Activated CD4-positive, alpha-beta memory T cell treated with anti-CD3 and anti-CD28 coated beads, Interleukin-2, amount 10 ng/mL, durations not matched to agents 7 days and 5 days (primary cell): ENCODE measurements around the gene TNFRSF1B. TPM values are rescaled to one million over a fixed set of nuclear protein-coding genes. Genes with fewer than 3 reads are reported as not detected.
A peak's percentile ranks its signal among the peaks of the same experiment; 100 is the strongest.

Experiments
- CTCF ChIA-PET: fragments of 350-600 bp; sonication (Branson Sonifier 250); formaldehyde crosslinking; loops from one replicate; lab custom pipeline; 2021; ENCODE audit warnings: antibody characterized with exemption, inconsistent platforms; lab: Charles Lee
- POLR2A ChIA-PET: fragments of 350-600 bp; sonication (Branson Sonifier 250); formaldehyde crosslinking; loops from one replicate; lab custom pipeline; 2021; ENCODE audit warnings: antibody characterized with exemption; lab: Charles Lee
- DNase-seq: peaks from one replicate; pipeline ENCODE4 v3.0.0-alpha.2; 2020
- H3K27ac Mint-ChIP-seq: one replicate; pipeline ENCODE4 v1.8.0; 2021; ENCODE audit warnings: mild to moderate bottlenecking, mixed read lengths
- H3K27me3 Mint-ChIP-seq: one replicate; pipeline ENCODE4 v1.8.0; 2021; ENCODE audit warnings: mixed read lengths
- H3K36me3 Mint-ChIP-seq: one replicate; pipeline ENCODE4 v1.8.0; 2021; ENCODE audit warnings: low read depth, mixed read lengths
- H3K4me1 Mint-ChIP-seq: one replicate; pipeline ENCODE4 v1.8.0; 2021; ENCODE audit warnings: mixed read lengths
- H3K4me3 Mint-ChIP-seq: one replicate; pipeline ENCODE4 v1.8.0; 2021; ENCODE audit warnings: mild to moderate bottlenecking, mixed read lengths
- H3K9me3 Mint-ChIP-seq: one replicate; pipeline ENCODE4 v1.8.0; 2021; ENCODE audit warnings: mixed read lengths
- total RNA-seq, 2 experiments: library from RNA; stranded (reverse); gene quantifications; one replicate each; pipeline ENCODE4 v1.2.3, GENCODE V29; 2021

The TNFRSF1B gene
- total RNA-seq, 2 experiments from 2014 or later = 434 to 447 TPM

DNA sequence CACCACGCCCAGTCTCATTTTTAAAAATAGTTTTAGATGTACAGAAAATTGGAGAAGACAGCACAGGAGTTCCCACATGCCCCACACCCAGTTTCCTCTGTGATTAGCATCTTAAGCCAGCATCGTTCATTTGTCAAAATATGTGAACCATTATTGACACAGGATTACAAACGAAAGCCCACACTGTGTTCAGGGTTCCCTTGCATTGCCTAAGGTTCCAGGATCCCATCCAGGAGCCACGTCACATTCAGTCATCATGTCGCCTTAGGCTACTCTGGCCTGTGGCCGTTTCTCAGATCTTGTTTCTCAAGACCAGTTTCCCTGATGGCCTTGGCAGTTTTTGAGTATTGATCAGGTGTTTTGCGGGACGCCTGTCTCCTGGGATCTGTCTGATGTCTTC lies 34.7 kb upstream of the TNFRSF1B start:
- Mint-ChIP-seq H3K27me3 (no peaks in the 10 kb centered on the region), H3K4me3 (no peak overlapping the region), H3K36me3 (peaks cover 35% of the 10 kb centered on the region), H3K27ac (peak overlapping the region; percentile 96), H3K4me1 (peaks cover 37% of the 10 kb centered on the region), H3K9me3 (no peaks in the 10 kb centered on the region)
- no peak for DNase-seq
- ChIA-PET POLR2A (interaction anchor here (0.8 to 2.5 kb wide), 12 partner anchors 15 to 222 kb away, joined by 3 to 23 read pairs (median 3); partner anchors contain the start of gene TNFRSF1B), CTCF (interaction anchor here (0.7 to 5.2 kb wide), 7 partner anchors 7 to 84 kb away, joined by 3 to 19 read pairs (median 4); no protein-coding TSS in a partner anchor)

DNA sequence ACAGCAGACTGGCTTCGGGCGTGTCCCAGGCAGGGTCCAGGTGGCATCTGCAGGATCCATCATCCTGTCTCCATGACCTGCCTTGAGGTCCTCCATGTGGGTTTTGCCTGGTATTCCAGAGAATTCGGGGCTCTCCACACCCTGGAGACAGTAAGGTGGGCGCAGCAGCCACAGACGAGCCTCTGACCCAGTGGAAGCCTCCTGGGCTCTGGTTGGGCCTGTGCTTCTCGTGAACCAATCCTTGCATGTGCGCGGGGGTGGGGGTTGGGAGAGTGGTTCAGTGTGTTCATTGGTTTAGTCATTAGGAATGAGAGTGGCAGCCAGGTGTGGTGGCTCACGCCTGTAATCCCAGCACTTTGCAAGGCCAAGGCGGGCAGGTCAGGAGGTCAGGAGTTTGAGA lies 32.1 kb upstream of the TNFRSF1B start:
- CTCF ChIA-PET = interaction anchor here (1.1 to 5.2 kb wide), 3 partner anchors 10 to 43 kb away, joined by 5 to 19 read pairs (median 8); no protein-coding TSS in a partner anchor
- Mint-ChIP-seq H3K4me1 (peaks cover 32% of the 10 kb centered on the region), H3K27me3 (no peaks in the 10 kb centered on the region), H3K36me3 (peaks cover 23% of the 10 kb centered on the region), H3K9me3 (no peaks in the 10 kb centered on the region), H3K27ac (peak overlapping the region; percentile 96), H3K4me3 (no peak overlapping the region)
- POLR2A ChIA-PET = interaction anchor here (2.5 to 2.6 kb wide), 2 partner anchors 11 to 15 kb away, joined by 8 to 23 read pairs; no protein-coding TSS in a partner anchor
- no peak for DNase-seq

GRCh38 chr1:12135612-12136011 lies 31.2 kb upstream of the TNFRSF1B start:
- Mint-ChIP-seq H3K9me3 (no peaks in the 10 kb centered on the region), H3K4me3 (no peak overlapping the region), H3K36me3 (peaks cover 19% of the 10 kb centered on the region), H3K27ac (no peak overlapping the region), H3K4me1 (peaks cover 29% of the 10 kb centered on the region), H3K27me3 (no peaks in the 10 kb centered on the region)
- ChIA-PET POLR2A (interaction anchor here (0.5 to 1.2 kb wide), 2 partner anchors 20 to 27 kb away, joined by 3 to 4 read pairs; no protein-coding TSS in a partner anchor), CTCF (interaction anchor here (1.1 to 5.2 kb wide), 2 partner anchors 11 to 15 kb away, joined by 5 to 19 read pairs; no protein-coding TSS in a partner anchor)
- no peak for DNase-seq

DNA sequence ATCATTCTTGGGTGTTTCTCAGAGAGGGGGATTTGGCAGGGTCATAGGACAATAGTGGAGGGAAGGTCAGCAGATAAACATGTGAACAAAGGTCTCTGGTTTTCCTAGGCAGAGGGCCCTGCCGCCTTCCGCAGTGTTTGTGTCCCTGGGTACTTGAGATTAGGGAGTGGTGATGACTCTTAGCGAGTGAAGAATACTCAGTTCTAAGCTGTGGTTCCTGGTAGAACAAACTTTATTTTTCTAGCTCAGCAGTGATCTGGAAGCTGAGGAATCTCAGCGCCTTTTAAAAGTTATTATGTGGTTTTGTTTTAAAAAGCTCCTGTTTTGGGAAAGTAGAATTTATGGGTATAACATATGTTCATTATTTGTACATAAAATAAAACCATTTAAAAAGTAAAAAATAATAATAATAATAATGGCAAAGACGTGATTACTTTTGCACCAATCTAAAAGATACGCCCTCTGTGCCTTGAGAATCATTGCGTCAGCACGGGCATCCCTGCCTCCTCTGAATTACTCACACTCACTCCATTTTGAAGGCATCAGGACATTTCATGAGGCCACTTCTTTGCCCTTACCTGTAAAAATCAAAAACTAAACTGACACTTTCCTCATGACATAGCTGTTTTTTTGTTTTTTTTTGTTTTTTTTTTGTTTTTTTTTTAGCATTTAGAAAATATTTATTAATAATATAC lies 29.7 kb upstream of the TNFRSF1B start:
- peaks cover 21% of the 10 kb centered on the region for H3K4me1 Mint-ChIP-seq
- H3K9me3 Mint-ChIP-seq = no peaks in the 10 kb centered on the region
- DNase-seq = no peak
- H3K27me3 Mint-ChIP-seq = no peaks in the 10 kb centered on the region
- POLR2A ChIA-PET = interaction anchor here (1.0 to 1.3 kb wide), 2 partner anchors 21 to 25 kb away, joined by 3 to 5 read pairs; no protein-coding TSS in a partner anchor
- CTCF ChIA-PET = interaction anchor here (0.7 to 1.7 kb wide), 4 partner anchors 10 to 44 kb away, joined by 3 to 10 read pairs (median 4); no protein-coding TSS in a partner anchor
- peaks cover 19% of the 10 kb centered on the region for H3K36me3 Mint-ChIP-seq
- no peak overlapping the region for H3K27ac Mint-ChIP-seq
- no peak overlapping the region for H3K4me3 Mint-ChIP-seq

GRCh38 chr1:12138196-12139168 lies 28.3 kb upstream of the TNFRSF1B start:
- ChIA-PET CTCF (interaction anchor here (1.6 to 1.7 kb wide), 2 partner anchors 12 to 13 kb away, joined by 5 read pairs; no protein-coding TSS in a partner anchor), POLR2A (interaction anchor here (1.0 to 4.0 kb wide), 4 partner anchors 12 to 229 kb away, joined by 5 to 27 read pairs (median 8); no protein-coding TSS in a partner anchor)
- H3K27ac Mint-ChIP-seq = peak overlapping the region; percentile 49
- DNase-seq = no peak
- peaks cover 18% of the 10 kb centered on the region for H3K4me1 Mint-ChIP-seq
- no peak overlapping the region for H3K4me3 Mint-ChIP-seq
- H3K36me3 Mint-ChIP-seq = peaks cover 20% of the 10 kb centered on the region
- no peaks in the 10 kb centered on the region for H3K27me3 Mint-ChIP-seq
- H3K9me3 Mint-ChIP-seq = no peaks in the 10 kb centered on the region

GRCh38 chr1:12140016-12140415 lies 26.8 kb upstream of the TNFRSF1B start:
- Mint-ChIP-seq H3K27me3 (no peaks in the 10 kb centered on the region), H3K4me1 (peaks cover 20% of the 10 kb centered on the region), H3K27ac (peak overlapping the region; percentile 62), H3K9me3 (no peaks in the 10 kb centered on the region), H3K4me3 (no peak overlapping the region), H3K36me3 (peaks cover 23% of the 10 kb centered on the region)
- DNase-seq = no peak
- POLR2A ChIA-PET = interaction anchor here (0.9 to 4.0 kb wide), 5 partner anchors 10 to 230 kb away, joined by 3 to 27 read pairs (median 5); no protein-coding TSS in a partner anchor
- CTCF ChIA-PET = no interaction called here

DNA sequence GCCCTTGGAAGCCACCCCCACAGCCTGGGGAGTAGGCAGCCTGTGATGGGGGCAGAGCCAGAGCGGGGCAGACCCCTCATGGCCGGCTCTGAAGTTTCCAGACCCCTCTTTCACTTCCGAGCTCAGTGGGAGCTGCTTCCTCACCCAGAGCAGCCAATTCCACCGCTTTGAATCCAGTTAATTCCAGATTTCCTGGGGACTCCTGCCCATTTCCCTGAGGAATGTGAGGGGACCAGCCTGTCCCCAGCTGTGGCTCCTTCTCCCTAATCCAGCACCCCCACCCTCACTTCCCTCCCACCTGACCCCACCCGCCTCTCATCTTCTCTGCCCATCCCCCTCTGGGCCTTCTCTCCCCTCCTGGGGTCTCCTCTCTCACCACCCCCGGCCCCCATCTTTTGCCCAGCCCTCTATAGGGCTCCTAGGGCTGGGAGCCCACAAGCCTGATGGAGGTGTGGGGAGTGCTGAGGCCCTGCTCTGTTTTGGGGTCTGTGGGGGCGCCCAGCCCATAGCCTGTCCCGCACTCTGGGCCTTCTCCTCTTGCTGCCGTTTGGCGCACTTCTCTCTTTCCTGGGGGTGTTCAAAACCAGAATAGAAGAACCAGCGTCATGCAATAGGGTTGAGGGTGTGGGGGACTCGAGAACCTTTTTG lies 26.2 kb upstream of the TNFRSF1B start:
- H3K4me3 Mint-ChIP-seq = no peak overlapping the region
- H3K27ac Mint-ChIP-seq = no peak overlapping the region
- POLR2A ChIA-PET = interaction anchor here (2.0 to 32.1 kb wide), 3 partner anchors 9 to 32 kb away, joined by 10 to 918 read pairs (median 27); partner anchors contain the start of gene TNFRSF1B
- no peak for DNase-seq
- H3K9me3 Mint-ChIP-seq = no peaks in the 10 kb centered on the region
- peaks cover 27% of the 10 kb centered on the region for H3K36me3 Mint-ChIP-seq
- H3K27me3 Mint-ChIP-seq = no peaks in the 10 kb centered on the region
- peaks cover 26% of the 10 kb centered on the region for H3K4me1 Mint-ChIP-seq
- CTCF ChIA-PET = no interaction called here

DNA sequence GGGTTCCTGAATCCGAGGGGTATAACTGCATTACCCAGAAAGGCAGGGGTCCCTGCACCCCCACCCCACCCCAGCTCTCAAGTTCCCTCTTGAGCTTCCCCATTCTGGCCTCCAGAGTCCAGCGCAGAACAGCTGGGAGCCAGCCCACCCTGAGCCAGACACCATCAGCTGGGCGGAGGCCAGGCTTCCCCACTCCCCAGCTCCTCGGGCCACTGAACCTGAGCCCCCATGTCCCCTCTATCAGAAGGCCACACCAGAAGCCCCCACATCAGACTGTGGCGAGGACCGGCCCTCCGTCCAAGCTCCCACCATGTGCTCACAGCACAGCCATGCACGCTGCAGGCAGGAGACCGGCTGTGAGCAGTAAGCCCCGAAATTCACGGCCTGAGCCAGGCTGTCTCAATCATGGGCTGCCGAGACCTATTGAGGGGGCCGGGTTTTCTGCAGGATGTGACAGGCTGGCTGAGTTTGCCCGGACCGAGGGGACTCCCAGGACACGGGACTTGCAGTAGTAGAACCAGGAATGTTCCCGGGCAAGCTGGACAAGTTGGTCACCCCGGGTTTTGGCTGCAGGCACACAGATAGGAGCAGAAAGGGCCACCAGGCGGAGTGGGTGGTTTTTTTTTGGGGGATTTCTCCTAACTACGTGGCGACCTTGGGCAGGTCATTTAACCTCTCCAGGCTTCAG lies 25.5 kb upstream of the TNFRSF1B start:
- CTCF ChIA-PET = no interaction called here
- H3K9me3 Mint-ChIP-seq = no peaks in the 10 kb centered on the region
- no peak overlapping the region for H3K27ac Mint-ChIP-seq

GRCh38 chr1:12142141-12142823 lies 24.5 kb upstream of the TNFRSF1B start:
- no peak for DNase-seq
- Mint-ChIP-seq H3K27ac (peak overlapping the region; percentile 49), H3K36me3 (peaks cover 35% of the 10 kb centered on the region), H3K27me3 (no peaks in the 10 kb centered on the region), H3K9me3 (no peaks in the 10 kb centered on the region), H3K4me1 (peaks cover 43% of the 10 kb centered on the region), H3K4me3 (no peak overlapping the region)
- POLR2A ChIA-PET = interaction anchor here (1.2 to 32.1 kb wide), 6 partner anchors 9 to 234 kb away, joined by 5 to 918 read pairs (median 6); partner anchors contain the start of gene TNFRSF1B
- CTCF ChIA-PET = no interaction called here

More for the DNA sequence above, 25.5 kb upstream of the TNFRSF1B start:
- H3K36me3 Mint-ChIP-seq = peaks cover 30% of the 10 kb centered on the region
- H3K4me3 Mint-ChIP-seq = no peak overlapping the region
- no peak for DNase-seq
- POLR2A ChIA-PET = interaction anchor here (2.2 to 32.1 kb wide), 3 partner anchors 9 to 69 kb away, joined by 5 to 918 read pairs (median 27); partner anchors contain the start of gene TNFRSF1B
- no peaks in the 10 kb centered on the region for H3K27me3 Mint-ChIP-seq
- peaks cover 33% of the 10 kb centered on the region for H3K4me1 Mint-ChIP-seq

DNA sequence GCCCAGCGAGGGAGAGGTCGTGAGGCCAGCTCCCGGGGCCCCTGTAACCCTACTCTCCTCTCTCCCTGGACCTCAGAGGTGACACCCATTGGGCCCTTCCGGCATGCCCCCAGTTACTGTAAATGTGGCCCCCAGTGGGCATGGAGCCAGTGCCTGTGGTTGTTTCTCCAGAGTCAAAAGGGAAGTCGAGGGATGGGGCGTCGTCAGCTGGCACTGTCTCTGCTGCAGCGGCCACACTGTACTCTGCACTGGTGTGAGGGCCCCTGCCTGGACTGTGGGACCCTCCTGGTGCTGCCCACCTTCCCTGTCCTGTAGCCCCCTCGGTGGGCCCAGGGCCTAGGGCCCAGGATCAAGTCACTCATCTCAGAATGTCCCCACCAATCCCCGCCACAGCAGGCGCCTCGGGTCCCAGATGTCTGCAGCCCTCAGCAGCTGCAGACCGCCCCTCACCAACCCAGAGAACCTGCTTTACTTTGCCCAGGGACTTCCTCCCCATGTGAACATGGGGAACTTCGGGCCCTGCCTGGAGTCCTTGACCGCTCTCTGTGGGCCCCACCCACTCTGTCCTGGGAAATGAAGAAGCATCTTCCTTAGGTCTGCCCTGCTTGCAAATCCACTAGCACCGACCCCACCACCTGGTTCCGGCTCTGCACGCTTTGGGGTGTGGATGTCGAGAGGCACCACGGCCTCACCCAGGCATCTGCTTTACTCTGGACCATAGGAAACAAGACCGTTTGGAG lies 23.7 kb upstream of the TNFRSF1B start:
- H3K9me3 Mint-ChIP-seq = no peaks in the 10 kb centered on the region
- ChIA-PET CTCF (no interaction called here), POLR2A (interaction anchor here (1.2 to 32.1 kb wide), 7 partner anchors 10 to 235 kb away, joined by 5 to 918 read pairs (median 5); partner anchors contain the start of gene TNFRSF1B)
- H3K27me3 Mint-ChIP-seq = no peaks in the 10 kb centered on the region
- peak overlapping the region; percentile 78 for H3K27ac Mint-ChIP-seq
- H3K4me1 Mint-ChIP-seq = peaks cover 51% of the 10 kb centered on the region
- H3K4me3 Mint-ChIP-seq = no peak overlapping the region
- DNase-seq = no peak
- H3K36me3 Mint-ChIP-seq = peaks cover 35% of the 10 kb centered on the region
